ENCODE results near the gene DNAJC1.

The DNAJC1 gene

GRCh38 chr10:22006379-22006884, 2.9 kb upstream of the DNAJC1 start:
- DNase-seq: no peak

- no peak for DNase-seq
Measured at GRCh38 chr10:22005763-22006162, 2.2 kb upstream of the DNAJC1 start.

- DNase-seq: no peak
Measured at GRCh38 chr10:22003964-22004281, 393 bp upstream of the DNAJC1 start.

GRCh38 chr10:22002591-22003176, 846 bp downstream of the DNAJC1 start:
- peak in 9 of 58 donors; percentile 15 to 64 (median 44) for DNase-seq

- DNase-seq: no peak
Measured at GRCh38 chr10:21995557-21995956, 8.0 kb downstream of the DNAJC1 start.

- peak in 1 of 58 donors; percentile 3 for DNase-seq
Measured at GRCh38 chr10:21993360-21994001, 10.0 kb downstream of the DNAJC1 start.

GRCh38 chr10:21991785-21992184, 11.7 kb downstream of the DNAJC1 start:
- no peak for DNase-seq

GRCh38 chr10:21990449-21990848, 13.1 kb downstream of the DNAJC1 start:
- no peak for DNase-seq

GRCh38 chr10:21989453-21990154, 13.9 kb downstream of the DNAJC1 start:
- DNase-seq: peak in 45 of 58 donors; percentile 3 to 70 (median 22)

GRCh38 chr10:21985541-21985940, 18.0 kb downstream of the DNAJC1 start:
- DNase-seq: no peak

GRCh38 chr10:21981118-21981517, 22.4 kb downstream of the DNAJC1 start:
- DNase-seq: no peak

- DNase-seq: no peak
Measured at GRCh38 chr10:21980691-21981090, 22.8 kb downstream of the DNAJC1 start.

- DNase-seq: no peak
Measured at GRCh38 chr10:21978191-21978862, 25.2 kb downstream of the DNAJC1 start.

GRCh38 chr10:21976739-21977138, 26.8 kb downstream of the DNAJC1 start:
- peak in 25 of 58 donors; percentile 1 to 50 (median 6) for DNase-seq

GRCh38 chr10:21976280-21976679, 27.2 kb downstream of the DNAJC1 start:
- DNase-seq: no peak

- DNase-seq: no peak
Measured at GRCh38 chr10:21975378-21975990, 28.0 kb downstream of the DNAJC1 start.

GRCh38 chr10:21972584-21972983, 30.9 kb downstream of the DNAJC1 start:
- DNase-seq: no peak

- no peak for DNase-seq
Measured at GRCh38 chr10:21969326-21970287, 33.9 kb downstream of the DNAJC1 start.

GRCh38 chr10:21964983-21965665, 38.4 kb downstream of the DNAJC1 start:
- no peak for DNase-seq

- no peak for DNase-seq
Measured at GRCh38 chr10:21962358-21962757, 41.2 kb downstream of the DNAJC1 start.

Data from anterior cingulate cortex (tissue), 58 donors.